ENCODE results near the gene LPAR5.

DNA sequence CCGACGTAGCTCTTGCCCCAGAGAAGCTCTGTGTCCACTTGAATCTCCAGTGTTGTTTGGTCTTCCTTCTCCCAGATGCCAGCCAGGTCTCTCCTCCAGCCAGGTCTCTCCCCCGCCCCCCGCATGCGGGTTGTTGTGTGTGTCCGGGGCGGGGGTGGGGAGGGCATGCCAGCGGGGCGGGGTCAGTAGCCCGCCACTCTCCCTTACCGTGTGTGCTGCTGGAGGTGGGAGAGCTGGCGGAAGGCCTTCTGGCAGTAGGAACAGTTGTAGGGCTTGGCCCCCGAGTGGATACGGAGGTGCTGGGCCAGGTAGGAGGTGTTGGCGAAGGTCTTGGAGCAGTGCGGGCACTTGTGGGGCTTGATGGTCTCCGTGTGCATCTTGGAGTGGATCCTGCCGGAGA is 36.4 kb upstream of the LPAR5 start:
- TF ChIP-seq, protein P1, sequence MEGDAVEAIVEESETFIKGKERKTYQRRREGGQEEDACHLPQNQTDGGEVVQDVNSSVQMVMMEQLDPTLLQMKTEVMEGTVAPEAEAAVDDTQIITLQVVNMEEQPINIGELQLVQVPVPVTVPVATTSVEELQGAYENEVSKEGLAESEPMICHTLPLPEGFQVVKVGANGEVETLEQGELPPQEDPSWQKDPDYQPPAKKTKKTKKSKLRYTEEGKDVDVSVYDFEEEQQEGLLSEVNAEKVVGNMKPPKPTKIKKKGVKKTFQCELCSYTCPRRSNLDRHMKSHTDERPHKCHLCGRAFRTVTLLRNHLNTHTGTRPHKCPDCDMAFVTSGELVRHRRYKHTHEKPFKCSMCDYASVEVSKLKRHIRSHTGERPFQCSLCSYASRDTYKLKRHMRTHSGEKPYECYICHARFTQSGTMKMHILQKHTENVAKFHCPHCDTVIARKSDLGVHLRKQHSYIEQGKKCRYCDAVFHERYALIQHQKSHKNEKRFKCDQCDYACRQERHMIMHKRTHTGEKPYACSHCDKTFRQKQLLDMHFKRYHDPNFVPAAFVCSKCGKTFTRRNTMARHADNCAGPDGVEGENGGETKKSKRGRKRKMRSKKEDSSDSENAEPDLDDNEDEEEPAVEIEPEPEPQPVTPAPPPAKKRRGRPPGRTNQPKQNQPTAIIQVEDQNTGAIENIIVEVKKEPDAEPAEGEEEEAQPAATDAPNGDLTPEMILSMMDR (conservative IDR thresholded peaks at IDR 0.05; ENCODE audit: low read length), result no peak
- TF ChIP-seq EZH2phosphoT487 (IDR thresholded peaks at IDR 0.05; ENCODE audit: borderline replicate concordance, low read depth, low read length), result no peak
